GM13976 (cell line): ENCODE measurements around the gene TFF2.

Experiments used
- DNase-seq: peaks from one replicate; pipeline ENCODE4 v3.0.0; 2012; ENCODE audit warnings: low spot score
- CTCF ChIP-seq: IDR thresholded peaks from 2 replicates; pipeline ENCODE4 v1.5.1; 2012; ENCODE audit warnings: borderline replicate concordance, mild to moderate bottlenecking; ENCODE audit not compliant: insufficient read depth; ENCODE audit errors: extremely low read depth, missing control alignments, control extremely low read depth
- in situ Hi-C: fragments of 300-500 bp; cut with MboI; formaldehyde crosslinking; loops from one replicate; pipeline ENCODE4 v1.12.0; 2022; ENCODE audit warnings: low sequenced_read_pairs, mixed read lengths, inconsistent platforms; ENCODE audit not compliant: unreplicated experiment

Gene TFF2

GRCh38 chr21:42385619-42386018, 34.8 kb upstream of the TFF2 start:
- in situ Hi-C loops: no loop called here
- no peak for DNase-seq
- no peak for TF ChIP-seq CTCF

GRCh38 chr21:42384989-42385388, 34.2 kb upstream of the TFF2 start:
- no peak for DNase-seq
- TF ChIP-seq CTCF: no peak
- in situ Hi-C loops: no loop called here

- no peak for TF ChIP-seq CTCF
- DNase-seq: no peak
- in situ Hi-C loops: no loop called here
Measured at GRCh38 chr21:42384156-42384945, 33.6 kb upstream of the TFF2 start.

GRCh38 chr21:42383331-42383730, 32.5 kb upstream of the TFF2 start:
- DNase-seq: no peak
- in situ Hi-C loops: no loop called here
- no peak for TF ChIP-seq CTCF

- no peak for TF ChIP-seq CTCF
- DNase-seq: no peak
- in situ Hi-C loops: no loop called here
Measured at GRCh38 chr21:42382915-42383314, 32.1 kb upstream of the TFF2 start.

GRCh38 chr21:42381347-42381984, 30.7 kb upstream of the TFF2 start:
- TF ChIP-seq CTCF: peak; percentile 20
- DNase-seq: no peak
- in situ Hi-C loops: no loop called here
